Immature natural killer cell (primary cell): ENCODE data around the gene IGLL5. TPM values are rescaled to one million over a fixed set of nuclear protein-coding genes. Genes with fewer than 3 reads are reported as not detected.
A peak's percentile ranks its signal among the peaks of the same experiment; 100 is the strongest.

ENCODE experiments used
- DNase-seq, 3 donors: peaks; one replicate each; pipeline ENCODE4 v3.0.0; 2022; ENCODE audit warnings: mixed read lengths in 1 of 3
- H3K27ac Mint-ChIP-seq, 6 donors: one replicate each; pipeline ENCODE4 v1.8.0; 2020; ENCODE audit warnings: mixed read lengths in 6 of 6, mild to moderate bottlenecking in 5 of 6, inconsistent platforms in 4 of 6, moderate library complexity in 3 of 6
- H3K27me3 Mint-ChIP-seq, 3 donors: one replicate each; pipeline ENCODE4 v1.8.0; 2020 to 2021; ENCODE audit warnings: low read depth in 3 of 3, mild to moderate bottlenecking in 3 of 3, mixed read lengths in 3 of 3, moderate library complexity in 3 of 3, inconsistent platforms in 1 of 3
- H3K36me3 Mint-ChIP-seq, 3 donors: one replicate each; pipeline ENCODE4 v1.8.0; 2020; ENCODE audit warnings: mixed read lengths in 3 of 3, inconsistent platforms in 2 of 3, mild to moderate bottlenecking in 2 of 3
- H3K4me1 Mint-ChIP-seq, 2 donors: one replicate each; pipeline ENCODE4 v1.8.0; 2020; ENCODE audit warnings: inconsistent platforms in 2 of 2, mild to moderate bottlenecking in 2 of 2, mixed read lengths in 2 of 2, moderate library complexity in 1 of 2
- H3K4me3 Mint-ChIP-seq, 5 donors: one replicate each; pipeline ENCODE4 v1.8.0; 2020; ENCODE audit warnings: mild to moderate bottlenecking in 5 of 5, mixed read lengths in 5 of 5, inconsistent platforms in 3 of 5, moderate library complexity in 3 of 5
- H3K9me3 Mint-ChIP-seq, 6 donors: one replicate each; pipeline ENCODE4 v1.8.0; 2020; ENCODE audit warnings: mild to moderate bottlenecking in 6 of 6, mixed read lengths in 6 of 6, inconsistent platforms in 4 of 6, moderate library complexity in 3 of 6
- polyA plus RNA-seq, 3 donors: library from polyadenylated mRNA; unstranded; fragments of 300-500 nt; fragmentation: Illumina TruSeq; gene quantifications; one replicate each; pipeline ENCODE4 v1.2.3, GENCODE V29; 2021

The IGLL5 gene
- polyA plus RNA-seq, 3 donors from 2014 or later = 0.26 to 0.59 TPM; not detected in 1

DNA sequence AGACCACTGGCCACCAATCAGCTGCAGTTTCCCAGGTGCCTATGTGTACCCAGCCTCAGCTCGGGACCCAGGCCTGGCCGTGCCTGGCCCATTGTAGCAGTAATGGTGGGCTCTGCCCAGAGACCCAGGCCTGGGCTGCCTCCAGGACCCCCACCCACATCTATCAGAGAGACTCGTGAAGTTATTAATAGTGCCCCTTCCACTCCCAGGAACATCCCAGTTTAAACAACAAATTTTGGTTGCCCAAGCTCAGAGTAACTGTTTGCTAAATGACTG, 42.5 kb downstream of the IGLL5 start:
- no peaks in the 10 kb centered on the region for H3K36me3 Mint-ChIP-seq
- H3K27ac Mint-ChIP-seq = peak overlapping the region in 3 of 6 donors; percentile 69 to 84 (median 80)
- no peaks in the 10 kb centered on the region for H3K9me3 Mint-ChIP-seq
- H3K27me3 Mint-ChIP-seq = peaks cover 0 to 2% (median 0%) of the 10 kb centered on the region in 3 donors
- peaks cover 44 to 50% of the 10 kb centered on the region in 2 donors for H3K4me1 Mint-ChIP-seq
- H3K4me3 Mint-ChIP-seq = no peak overlapping the region
- no peak for DNase-seq

DNA sequence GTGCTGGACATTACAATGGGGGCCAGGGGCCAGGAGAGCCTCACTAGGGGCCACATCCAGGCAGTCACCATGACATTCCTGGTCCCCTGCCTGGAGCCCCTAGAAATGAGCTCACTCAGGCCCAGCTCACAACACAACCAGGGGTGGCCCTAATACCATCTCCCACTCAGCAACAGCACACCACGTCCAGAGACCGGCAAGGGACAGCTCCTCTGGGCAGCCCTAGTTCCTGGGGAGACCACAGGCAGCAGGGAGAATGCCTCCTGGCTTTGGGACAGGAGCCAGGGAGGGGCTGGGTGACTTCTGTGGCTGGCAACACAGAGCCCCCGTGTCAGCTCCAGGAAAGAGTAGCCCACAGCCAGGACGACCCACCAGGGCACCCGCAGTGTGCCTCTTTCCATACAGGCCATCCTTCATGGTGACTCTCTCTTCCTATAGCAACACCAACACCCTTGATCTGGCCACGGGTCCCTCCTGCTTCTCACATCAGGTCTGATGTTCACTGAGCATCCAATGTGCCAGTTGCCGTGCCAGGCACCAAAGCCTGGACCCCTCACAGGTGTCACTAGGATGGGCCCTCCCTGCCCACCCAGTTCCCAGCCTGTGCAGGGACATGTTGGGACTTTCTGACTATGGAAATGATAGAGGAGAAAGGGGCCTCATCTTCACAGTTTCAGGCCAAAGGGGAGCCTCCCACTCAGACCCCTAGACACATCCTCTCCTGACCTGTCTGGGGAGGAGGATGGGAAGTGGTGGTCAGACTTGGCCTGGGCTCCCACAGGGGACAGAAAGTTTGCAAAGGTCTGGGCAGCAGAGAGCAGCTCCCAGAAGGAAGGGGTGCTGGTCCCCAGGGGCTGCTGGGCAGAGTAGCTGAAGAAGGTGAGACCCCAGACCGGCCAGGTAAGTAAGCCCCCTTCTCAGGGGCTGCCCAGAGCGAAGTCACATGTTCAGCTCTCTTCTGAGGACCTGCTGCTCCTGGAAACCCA, 43.2 kb downstream of the IGLL5 start:
- Mint-ChIP-seq H3K36me3 (no peaks in the 10 kb centered on the region), H3K9me3 (no peaks in the 10 kb centered on the region), H3K4me3 (no peak overlapping the region)

DNA sequence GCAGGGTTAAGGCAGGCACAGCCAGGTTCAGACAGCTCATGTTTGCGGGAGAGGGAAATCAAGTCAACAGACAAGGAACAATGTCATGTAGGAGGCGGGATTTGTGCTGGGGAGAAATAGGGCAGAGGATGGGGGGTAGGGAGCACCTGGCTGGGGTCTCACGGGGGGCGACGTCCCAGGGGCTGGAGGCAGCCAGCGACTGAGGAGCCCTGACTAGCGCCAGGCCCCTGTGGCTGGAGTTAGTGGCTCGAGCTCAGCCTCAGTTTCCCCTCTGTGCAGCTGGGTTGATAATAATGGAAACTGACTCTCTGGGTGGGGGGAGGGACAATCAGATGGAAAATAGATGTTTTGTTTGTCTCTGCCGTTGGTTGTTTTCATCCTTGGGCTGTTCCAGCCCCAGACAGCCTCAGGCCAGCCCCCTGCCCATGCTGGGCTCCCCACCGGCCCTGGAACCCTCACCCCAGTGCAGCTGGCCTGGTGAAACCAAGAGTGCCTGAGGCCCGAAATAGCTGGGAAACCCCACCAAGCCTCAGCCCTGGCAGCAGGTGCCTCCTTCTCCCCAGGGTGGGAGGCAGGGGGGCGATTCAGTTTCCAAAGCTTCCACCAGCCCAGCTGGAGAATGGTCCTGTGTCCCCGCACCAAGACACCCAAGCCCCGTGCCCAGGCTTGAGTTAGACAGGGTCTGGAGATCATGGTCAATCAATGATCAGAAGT, 44.1 kb downstream of the IGLL5 start:
- no peaks in the 10 kb centered on the region for H3K9me3 Mint-ChIP-seq
- DNase-seq = no peak
- no peaks in the 10 kb centered on the region for H3K36me3 Mint-ChIP-seq
- no peak overlapping the region for H3K4me3 Mint-ChIP-seq
- peaks cover 34 to 36% of the 10 kb centered on the region in 2 donors for H3K4me1 Mint-ChIP-seq
- H3K27me3 Mint-ChIP-seq = peaks cover 0 to 2% (median 0%) of the 10 kb centered on the region in 3 donors
- H3K27ac Mint-ChIP-seq = no peak overlapping the region

More for the DNA sequence above, 43.2 kb downstream of the IGLL5 start:
- Mint-ChIP-seq H3K27me3 (peaks cover 0 to 2% (median 0%) of the 10 kb centered on the region in 3 donors), H3K4me1 (peaks cover 42 to 44% of the 10 kb centered on the region in 2 donors), H3K27ac (peak overlapping the region in 2 of 6 donors; percentile 57 to 84)
- DNase-seq = no peak

DNA sequence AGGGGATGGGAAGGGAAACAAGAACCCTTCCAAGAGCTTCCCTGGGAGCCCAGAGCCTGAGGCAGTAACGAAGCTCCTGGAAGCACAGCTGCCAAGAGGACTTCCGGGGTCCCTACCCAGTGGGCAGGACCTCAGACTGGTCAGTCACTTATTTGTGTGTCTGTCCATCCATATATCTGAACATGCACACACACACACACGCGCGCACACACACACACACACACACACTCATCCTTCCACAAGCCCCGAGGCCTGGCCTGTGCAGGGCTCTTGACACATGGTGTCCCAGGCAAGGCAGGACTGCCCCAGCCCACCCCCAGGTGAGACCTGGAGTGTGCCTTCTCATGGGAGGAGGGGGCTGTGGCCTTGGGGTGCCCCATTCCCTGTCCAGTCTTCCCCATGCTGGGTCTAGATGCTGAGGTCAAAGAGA, 44.9 kb downstream of the IGLL5 start:
- peaks cover 26 to 28% of the 10 kb centered on the region in 2 donors for H3K4me1 Mint-ChIP-seq
- no peaks in the 10 kb centered on the region for H3K36me3 Mint-ChIP-seq
- peak overlapping the region in 1 of 6 donors; percentile 17 for H3K27ac Mint-ChIP-seq
- DNase-seq = no peak
- peaks cover 0 to 2% (median 0%) of the 10 kb centered on the region in 3 donors for H3K27me3 Mint-ChIP-seq
- no peaks in the 10 kb centered on the region for H3K9me3 Mint-ChIP-seq
- H3K4me3 Mint-ChIP-seq = no peak overlapping the region

DNA sequence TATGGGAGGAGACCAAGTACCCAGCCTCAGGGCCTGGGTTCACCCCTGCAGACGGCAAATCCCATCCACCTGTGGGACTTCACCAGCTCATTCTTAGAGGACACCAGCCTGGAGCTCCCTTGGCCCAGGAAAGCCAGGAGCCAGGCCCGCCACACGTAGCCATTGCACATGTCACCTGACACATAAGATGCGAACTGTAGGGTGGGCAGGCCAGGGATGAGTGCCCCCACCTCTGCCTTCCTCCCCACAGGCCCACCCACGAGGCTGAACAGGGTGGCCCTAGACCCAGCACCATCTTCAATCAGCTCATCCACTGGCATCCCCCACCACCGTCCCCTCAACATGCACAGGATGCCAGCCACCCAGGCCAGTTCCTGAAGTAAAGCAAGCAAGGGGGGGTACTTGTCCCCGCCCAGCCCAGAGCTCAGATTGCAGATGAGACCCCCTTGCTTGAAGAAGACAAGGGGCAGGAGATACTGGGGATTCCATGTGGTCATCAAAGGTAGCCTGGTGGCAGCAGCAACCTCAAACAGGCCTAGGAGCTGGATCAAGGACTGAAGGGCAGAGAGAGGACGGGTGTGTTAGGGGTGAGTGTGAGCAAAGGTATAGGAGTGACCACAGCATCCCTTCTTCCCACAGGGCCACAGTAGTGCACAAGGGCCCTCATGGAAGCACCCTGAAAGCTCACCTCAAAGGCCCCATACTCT, 45.6 kb downstream of the IGLL5 start:
- peaks cover 18 to 20% of the 10 kb centered on the region in 2 donors for H3K4me1 Mint-ChIP-seq
- H3K27ac Mint-ChIP-seq = peak overlapping the region in 1 of 6 donors; percentile 61
- H3K36me3 Mint-ChIP-seq = no peaks in the 10 kb centered on the region

DNA sequence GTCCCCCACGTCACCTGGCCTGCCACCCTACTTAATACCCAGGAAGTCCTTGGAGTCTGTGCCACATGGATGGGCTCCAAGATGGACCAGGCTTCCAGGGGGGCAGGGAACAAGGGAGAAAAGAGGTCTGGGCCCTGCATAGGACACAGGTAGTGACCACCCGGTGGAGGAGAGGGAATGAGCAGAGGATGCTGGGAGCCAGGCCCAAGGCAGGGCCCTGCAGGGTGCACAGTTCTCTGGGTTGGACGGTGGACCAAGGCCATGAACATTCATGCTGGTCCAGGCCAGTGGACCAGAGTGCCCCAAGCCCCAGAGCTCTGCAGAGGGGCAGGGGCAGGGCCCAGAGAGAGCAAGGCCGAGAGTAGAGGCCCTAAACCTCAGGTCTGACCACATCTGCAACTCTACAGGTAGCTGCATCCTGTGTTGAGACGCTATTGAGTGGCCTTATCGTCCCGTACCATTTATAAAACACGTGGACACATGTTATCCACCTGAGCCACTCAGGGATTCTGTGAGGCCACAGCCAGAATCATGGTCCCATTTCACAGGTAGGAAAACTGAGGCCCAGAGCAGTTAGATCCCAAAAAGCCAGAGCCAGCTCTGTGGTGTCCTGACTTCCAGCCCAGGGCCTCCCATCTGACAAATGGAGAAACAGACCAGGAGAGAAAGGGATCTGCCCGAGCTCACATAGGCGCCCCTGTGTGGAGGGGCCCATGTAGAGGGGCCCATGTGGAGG, 46.4 kb downstream of the IGLL5 start:
- H3K27ac Mint-ChIP-seq = no peak overlapping the region
- no peaks in the 10 kb centered on the region for H3K36me3 Mint-ChIP-seq
- no peaks in the 10 kb centered on the region for H3K9me3 Mint-ChIP-seq
- DNase-seq = no peak
- H3K4me3 Mint-ChIP-seq = no peak overlapping the region
- H3K27me3 Mint-ChIP-seq = peaks cover 0 to 2% (median 0%) of the 10 kb centered on the region in 3 donors
- peaks cover 11 to 13% of the 10 kb centered on the region in 2 donors for H3K4me1 Mint-ChIP-seq

More for the DNA sequence above, 45.6 kb downstream of the IGLL5 start:
- H3K9me3 Mint-ChIP-seq = no peaks in the 10 kb centered on the region
- no peak overlapping the region for H3K4me3 Mint-ChIP-seq
- no peak for DNase-seq
- peaks cover 0 to 2% (median 0%) of the 10 kb centered on the region in 3 donors for H3K27me3 Mint-ChIP-seq

DNA sequence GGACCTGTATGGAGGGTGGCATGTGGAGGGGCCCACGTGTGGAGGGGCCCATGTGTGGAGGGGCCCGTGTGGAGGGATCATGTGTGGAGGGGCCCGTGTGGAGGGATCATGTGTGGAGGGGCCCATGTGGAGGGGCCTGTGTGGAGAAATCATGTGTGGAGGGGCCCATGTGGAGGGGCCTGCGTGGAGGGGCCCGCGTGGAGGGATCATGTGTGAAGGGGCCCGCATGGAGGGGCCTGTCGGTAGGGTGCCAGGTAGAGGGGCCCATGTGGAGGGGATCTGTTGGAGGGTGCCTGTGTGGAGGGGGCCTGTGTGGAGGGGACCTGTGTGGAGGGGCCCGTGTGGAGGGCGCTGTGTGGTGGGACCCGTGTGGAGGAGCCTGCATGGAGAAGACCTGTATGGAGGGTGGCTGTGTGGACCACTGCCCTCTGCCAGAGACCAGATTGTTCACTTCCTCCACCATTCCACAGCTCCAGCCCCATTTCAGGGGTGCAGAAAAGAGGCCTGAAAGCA, 47.0 kb downstream of the IGLL5 start:
- Mint-ChIP-seq H3K4me3 (no peak overlapping the region), H3K4me1 (peaks cover 5 to 7% of the 10 kb centered on the region in 2 donors), H3K27me3 (peaks cover 0 to 2% (median 0%) of the 10 kb centered on the region in 3 donors), H3K9me3 (no peaks in the 10 kb centered on the region), H3K27ac (no peak overlapping the region), H3K36me3 (no peaks in the 10 kb centered on the region)
- DNase-seq = no peak

DNA sequence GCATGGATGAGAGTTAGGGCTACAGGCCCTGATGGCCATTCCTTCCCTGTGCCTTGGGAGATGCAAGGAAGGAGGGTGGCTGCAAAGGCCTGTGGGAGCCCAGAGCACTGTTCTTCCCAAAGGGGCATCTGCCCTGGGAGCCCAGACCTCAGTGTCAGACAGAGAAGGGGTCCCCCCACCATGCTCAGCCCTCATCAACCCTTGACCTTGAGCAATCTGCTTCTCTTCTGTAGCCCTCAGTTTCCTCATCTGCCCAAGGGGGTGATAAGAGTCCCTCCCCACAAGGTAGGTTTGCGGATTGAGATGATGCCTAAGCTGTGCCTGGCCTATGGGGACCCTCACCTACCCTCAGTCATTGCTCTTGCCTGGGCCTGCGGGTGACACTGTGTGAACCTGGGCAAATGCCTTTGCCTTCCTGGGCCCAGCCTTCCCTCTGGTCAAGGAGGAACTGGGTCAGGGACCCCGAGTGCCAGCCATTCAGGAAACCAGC, 47.5 kb downstream of the IGLL5 start:
- no peaks in the 10 kb centered on the region for H3K36me3 Mint-ChIP-seq
- H3K4me1 Mint-ChIP-seq = peaks cover 2% of the 10 kb centered on the region in 2 donors
- H3K4me3 Mint-ChIP-seq = no peak overlapping the region
- H3K27me3 Mint-ChIP-seq = peaks cover 0 to 2% (median 0%) of the 10 kb centered on the region in 3 donors
- H3K9me3 Mint-ChIP-seq = no peaks in the 10 kb centered on the region
- no peak for DNase-seq
- no peak overlapping the region for H3K27ac Mint-ChIP-seq

DNA sequence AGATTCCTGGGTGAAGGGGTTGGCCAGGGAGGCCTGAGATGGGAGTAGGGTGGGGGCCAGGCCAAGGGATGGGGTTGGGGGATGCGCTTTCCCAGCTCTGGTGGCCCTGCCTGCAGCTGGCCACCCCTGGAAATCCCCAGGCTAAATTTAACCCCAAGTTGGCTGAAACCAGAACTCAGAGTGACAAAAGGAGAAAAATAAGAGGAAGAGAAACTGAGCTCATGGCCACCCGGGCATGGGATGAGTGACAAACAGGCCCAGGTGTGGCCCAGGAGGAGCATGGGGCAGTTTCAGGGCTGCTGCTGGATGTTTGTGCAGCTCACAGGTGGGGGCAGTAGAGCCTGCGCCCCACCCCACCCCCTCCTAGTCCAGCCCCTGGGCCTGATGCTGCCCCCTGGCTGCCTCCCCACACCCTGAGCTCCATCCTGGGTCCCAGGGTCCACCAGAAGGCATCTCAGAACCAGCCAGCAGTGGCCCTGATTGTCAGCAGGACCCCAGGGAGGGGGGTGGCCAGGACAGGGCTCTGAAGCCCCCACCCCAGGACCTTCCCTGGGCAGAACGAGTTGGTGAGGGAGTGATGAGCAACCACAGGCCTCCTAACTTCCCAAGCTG, 48.0 kb downstream of the IGLL5 start:
- no peaks in the 10 kb centered on the region for H3K4me1 Mint-ChIP-seq
- H3K4me3 Mint-ChIP-seq = no peak overlapping the region
- H3K27ac Mint-ChIP-seq = no peak overlapping the region
- H3K27me3 Mint-ChIP-seq = peaks cover 0 to 4% (median 0%) of the 10 kb centered on the region in 3 donors
- H3K36me3 Mint-ChIP-seq = no peaks in the 10 kb centered on the region
- no peaks in the 10 kb centered on the region for H3K9me3 Mint-ChIP-seq
- DNase-seq = no peak

DNA sequence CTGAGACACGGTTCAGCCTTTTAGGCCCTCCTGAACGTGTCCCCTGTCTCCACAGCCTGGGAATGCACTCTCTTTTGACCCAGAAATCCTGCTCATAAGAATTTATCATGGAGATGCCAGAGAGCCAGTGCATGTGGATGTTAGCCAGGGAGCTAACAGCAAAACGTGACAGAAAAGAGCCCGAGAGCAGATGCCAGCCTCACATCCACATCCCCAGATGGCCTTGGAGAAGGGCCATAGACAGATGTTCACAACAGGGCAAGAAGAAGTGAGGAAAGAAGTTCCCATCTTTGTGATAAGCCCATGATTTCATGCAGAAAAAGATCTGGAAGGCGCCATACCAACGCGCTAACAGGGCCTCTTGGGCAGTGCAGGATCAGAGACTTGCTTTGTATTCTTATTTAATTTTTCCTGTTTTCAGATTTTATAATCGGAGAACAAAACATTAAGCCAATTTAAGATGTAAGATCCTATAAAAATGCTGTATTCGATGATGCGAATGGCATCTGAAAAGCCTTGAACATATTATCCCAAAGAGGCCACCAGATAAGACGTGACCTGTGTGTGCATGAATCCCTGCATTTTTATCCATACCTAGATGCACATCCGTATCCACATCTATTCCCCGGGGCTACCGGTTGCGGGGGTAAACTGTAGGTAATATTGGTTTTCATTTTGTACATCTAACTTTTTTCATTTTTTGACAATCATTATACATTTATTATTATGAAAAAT, 48.7 kb downstream of the IGLL5 start:
- Mint-ChIP-seq H3K9me3 (no peaks in the 10 kb centered on the region), H3K4me1 (no peaks in the 10 kb centered on the region), H3K4me3 (no peak overlapping the region), H3K27me3 (peaks cover 0 to 6% (median 0%) of the 10 kb centered on the region in 3 donors), H3K27ac (no peak overlapping the region), H3K36me3 (no peaks in the 10 kb centered on the region)
- DNase-seq = no peak

DNA sequence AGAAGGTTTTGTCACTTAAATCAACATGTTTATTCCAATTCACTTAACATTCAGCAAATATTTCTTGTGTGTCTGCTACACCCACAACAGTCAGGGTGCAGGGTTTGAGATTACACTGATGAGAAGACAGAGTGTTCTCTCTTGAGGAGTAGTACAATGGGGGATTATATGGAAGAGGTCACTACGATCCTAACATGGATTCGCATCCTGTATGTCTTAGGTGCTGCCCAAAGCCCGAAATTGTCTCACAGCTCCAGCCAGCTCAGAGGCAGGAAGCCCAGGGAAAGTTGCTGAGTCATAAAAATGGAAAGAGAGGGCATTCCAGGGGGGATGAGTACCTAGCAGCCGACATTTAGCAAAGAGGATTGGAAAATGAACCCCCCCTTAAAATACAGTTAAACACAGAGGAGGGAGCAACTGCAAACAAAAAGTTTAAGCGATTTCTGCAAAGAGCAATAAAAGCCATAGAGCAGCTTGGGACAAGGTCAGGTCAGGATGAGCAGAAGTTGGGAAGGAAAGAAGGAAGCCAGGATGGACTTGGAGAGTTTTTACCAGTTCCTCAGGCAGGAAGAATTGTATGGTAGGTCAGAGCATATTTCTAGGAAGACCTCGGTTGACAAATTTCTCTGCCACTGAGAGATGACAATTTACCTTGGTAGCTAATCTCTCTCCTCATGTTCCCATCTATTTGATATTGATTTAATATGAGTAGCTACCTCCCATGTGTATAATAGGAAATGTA, 49.5 kb downstream of the IGLL5 start:
- no peak overlapping the region for H3K27ac Mint-ChIP-seq
- H3K4me1 Mint-ChIP-seq = no peaks in the 10 kb centered on the region
- no peak for DNase-seq
- H3K36me3 Mint-ChIP-seq = no peaks in the 10 kb centered on the region
- H3K27me3 Mint-ChIP-seq = peaks cover 0 to 6% (median 0%) of the 10 kb centered on the region in 3 donors
- H3K4me3 Mint-ChIP-seq = no peak overlapping the region
- no peaks in the 10 kb centered on the region for H3K9me3 Mint-ChIP-seq
